Activated CD4-positive, alpha-beta T cell treated with anti-CD3 and anti-CD28 coated beads, Interleukin-2, amount 50 U/mL, for 48 hours (primary cell): ENCODE data around the gene CCK.

Experiments used
- DNase-seq, 2 experiments: peaks; one replicate each; pipeline ENCODE4 v3.0.0-alpha.2; 2020

Gene CCK

GRCh38 chr3:42224658-42225421 is 41.1 kb downstream of the CCK start:
- no peak for DNase-seq

- no peak for DNase-seq
Observed at GRCh38 chr3:42224178-42224577, 41.8 kb downstream of the CCK start.

GRCh38 chr3:42222942-42223693 is 42.9 kb downstream of the CCK start:
- no peak for DNase-seq

GRCh38 chr3:42220436-42221121 is 45.4 kb downstream of the CCK start:
- DNase-seq = no peak

- no peak for DNase-seq
Observed at GRCh38 chr3:42216931-42217333, 49.1 kb downstream of the CCK start.

- no peak for DNase-seq
Observed at GRCh38 chr3:42216302-42216701, 49.7 kb downstream of the CCK start.

GRCh38 chr3:42214565-42215283 is 51.3 kb downstream of the CCK start:
- DNase-seq = no peak

- no peak for DNase-seq
Observed at GRCh38 chr3:42214064-42214463, 51.9 kb downstream of the CCK start.

- DNase-seq = no peak
Observed at GRCh38 chr3:42213417-42213816, 52.6 kb downstream of the CCK start.

- DNase-seq = no peak
Observed at GRCh38 chr3:42210726-42211125, 55.3 kb downstream of the CCK start.

- no peak for DNase-seq
Observed at GRCh38 chr3:42209917-42210316, 56.1 kb downstream of the CCK start.
